GM12892 (cell line): ENCODE results near the gene SLC13A3.

Experiments
- DNase-seq: peaks from one replicate; pipeline ENCODE4 v3.0.0; 2011; ENCODE audit not compliant: insufficient read length
- FAIRE-seq: peaks from 2 replicates; lab custom pipeline; 2011; peaks lifted over from hg19 to GRCh38; lab: Jason Lieb, UNC
- POLR2A ChIP-seq: IDR thresholded peaks from 2 replicates; pipeline ENCODE4 v1.6.1; 2011; ENCODE audit warnings: low read depth, low read length, control low read depth
- POLR2AphosphoS5 ChIP-seq: IDR thresholded peaks from 2 replicates; pipeline ENCODE4 v1.6.1; 2011; ENCODE audit warnings: low read depth, low read length, control low read depth
- TAF1 ChIP-seq: IDR thresholded peaks from 2 replicates; pipeline ENCODE4 v1.6.1; 2011; ENCODE audit warnings: low read depth, mild to moderate bottlenecking, control low read depth, low read length, borderline replicate concordance

Gene SLC13A3

GRCh38 chr20:46519471-46520068 is 131.7 kb downstream of the SLC13A3 start:
- DNase-seq (no peak), FAIRE-seq (no peak)
- TF ChIP-seq POLR2AphosphoS5 = no peak
- TF ChIP-seq POLR2A = no peak
- no peak for TF ChIP-seq TAF1

- no peak for FAIRE-seq
- peak; percentile 29 for DNase-seq
- TF ChIP-seq POLR2AphosphoS5 = no peak
- TF ChIP-seq TAF1 = no peak
- TF ChIP-seq POLR2A = no peak
These were observed 138.1 kb downstream of the SLC13A3 start, which contains the start of gene ZNF334 for GRCh38 chr20:46512943-46513844. ZNF334 (minus strand) TSS chr20:46513559; CDS start chr20:46512102, 1,457 bp downstream.

GRCh38 chr20:46509523-46509922 is 141.7 kb downstream of the SLC13A3 start:
- TF ChIP-seq TAF1 (no peak), POLR2A (no peak), POLR2AphosphoS5 (no peak)
- FAIRE-seq (no peak), DNase-seq (no peak)
